SK-N-SH (cell line): Measurements from ENCODE around the gene CCDC88C. TPM values are rescaled to one million over a fixed set of nuclear protein-coding genes. Genes with fewer than 3 reads are reported as not detected.

ENCODE experiments used
- CTCF ChIA-PET: fragments of 300-600, 350-600 bp; formaldehyde crosslinking; extraction: SDS; loops from one replicate; lab custom pipeline; 2021; lab: Yijun Ruan, JAX
- POLR2A ChIA-PET: fragments of 350-600 bp; sonication (Branson Sonifier 250); formaldehyde crosslinking; extraction: SDS; loops from one replicate; lab custom pipeline; 2020; ENCODE audit warnings: antibody characterized with exemption, inconsistent platforms; lab: Yijun Ruan, JAX
- DNase-seq: peaks from one replicate; pipeline ENCODE4 v3.0.0; 2012
- H2AFZ ChIP-seq: fragments of 200-600 bp; sonication (generic); 2 replicates; pipeline ENCODE4 v1.8.1; 2016; ENCODE audit warnings: antibody characterized with exemption, mild to moderate bottlenecking, low read depth
- H3F3A ChIP-seq: fragments of 200-600 bp; sonication (generic); replicated peaks from 2 replicates; pipeline ENCODE3; 2016; ENCODE audit warnings: antibody characterized with exemption, mild to moderate bottlenecking; ENCODE audit not compliant: insufficient read depth
- H3K27ac ChIP-seq, 2 experiments: fragments of 200-500 bp in 1 of 2; fragments of 200-600 bp in 1 of 2; sonication (Bioruptor generic) in 1 of 2; sonication (generic), shearing (Covaris generic) in 1 of 2; 2 replicates each; pipeline versions ENCODE4 v1.5.1 to v1.6.1; 2014 to 2016; ENCODE audit warnings: low read depth in 2 of 2, inconsistent platforms in 1 of 2, low read length in 1 of 2, mild to moderate bottlenecking in 1 of 2, mixed read lengths in 1 of 2
- H3K27me3 ChIP-seq: fragments of 200-600 bp; sonication (generic), shearing (Covaris generic); 2 replicates; pipeline ENCODE4 v1.6.1; 2016; ENCODE audit warnings: mixed run types; ENCODE audit not compliant: insufficient read depth
- H3K36me3 ChIP-seq, 2 experiments: fragments of 200-500 bp in 1 of 2; fragments of 200-600 bp in 1 of 2; sonication (Bioruptor generic) in 1 of 2; sonication (generic) in 1 of 2; replicated peaks in 1 of 2; 2 replicates each; pipeline versions ENCODE3 to v1.5.1; 2014 to 2016; ENCODE audit warnings: low read length in 1 of 2, mild to moderate bottlenecking in 1 of 2; ENCODE audit not compliant: insufficient read depth in 2 of 2, control insufficient read depth in 1 of 2
- H3K4me1 ChIP-seq, 2 experiments: fragments of 200-500 bp in 1 of 2; fragments of 200-600 bp in 1 of 2; sonication (Bioruptor generic) in 1 of 2; sonication (generic), shearing (Covaris generic) in 1 of 2; 2 replicates each; pipeline versions ENCODE4 v1.5.1 to v1.6.1; 2014 to 2016; ENCODE audit warnings: low read depth in 1 of 2, low read length in 1 of 2, mixed run types in 1 of 2; ENCODE audit not compliant: insufficient read depth in 2 of 2, control insufficient read depth in 1 of 2
- H3K4me2 ChIP-seq: fragments of 200-600 bp; sonication (generic), shearing (Covaris generic); 2 replicates; pipeline ENCODE4 v1.6.1; 2017; ENCODE audit warnings: mixed run types
- H3K4me3 ChIP-seq, 2 experiments: fragments of 200-500 bp in 1 of 2; fragments of 200-600 bp in 1 of 2; sonication (Bioruptor generic) in 1 of 2; sonication (generic), shearing (Covaris generic) in 1 of 2; 2 replicates each; pipeline versions ENCODE4 v1.5.1 to v1.8.1; 2014 to 2016; ENCODE audit warnings: low read depth in 2 of 2, inconsistent platforms in 1 of 2, low read length in 1 of 2, mild to moderate bottlenecking in 1 of 2, mixed read lengths in 1 of 2, moderate library complexity in 1 of 2
- H3K79me2 ChIP-seq: fragments of 200-600 bp; sonication (generic); 2 replicates; pipeline ENCODE4 v1.8.1; 2017; ENCODE audit warnings: mild to moderate bottlenecking; ENCODE audit not compliant: insufficient read depth
- H3K9ac ChIP-seq: fragments of 200-600 bp; sonication (generic); 2 replicates; pipeline ENCODE4 v1.6.1; 2017; ENCODE audit warnings: mixed run types
- H3K9me2 ChIP-seq: fragments of 200-600 bp; sonication (generic); 2 replicates; pipeline ENCODE4 v1.6.1; 2017; ENCODE audit warnings: mixed run types
- H3K9me3 ChIP-seq: fragments of 200-600 bp; sonication (generic); 2 replicates; pipeline ENCODE4 v1.6.1; 2017; ENCODE audit warnings: mixed run types, mild to moderate bottlenecking, moderate library complexity
- H4K20me1 ChIP-seq: fragments of 200-600 bp; sonication (generic); 2 replicates; pipeline ENCODE4 v1.6.1; 2017; ENCODE audit warnings: mild to moderate bottlenecking, mixed run types; ENCODE audit not compliant: insufficient read depth
- EZH2phosphoT487 ChIP-seq: fragments of 200-600 bp; sonication (generic); IDR thresholded peaks from 2 replicates; pipeline ENCODE4 v1.6.1; 2017; ENCODE audit warnings: low read depth, mixed run types, mild to moderate bottlenecking, antibody characterized with exemption, moderate library complexity, borderline replicate concordance
- FOXM1 ChIP-seq: IDR thresholded peaks from 2 replicates; pipeline ENCODE4 v1.4.0; 2012; ENCODE audit warnings: low read depth, mild to moderate bottlenecking
- MXI1 ChIP-seq: IDR thresholded peaks from 2 replicates; pipeline ENCODE4 v1.6.1; 2012; ENCODE audit warnings: mild to moderate bottlenecking, low read depth, low read length, improper control_type of control experiment
- NFIC ChIP-seq: IDR thresholded peaks from 2 replicates; pipeline ENCODE4 v1.4.0; 2012; ENCODE audit warnings: borderline replicate concordance
- NRF1 ChIP-seq: IDR thresholded peaks from 2 replicates; pipeline ENCODE4 v1.6.1; 2012; ENCODE audit warnings: low read depth, mild to moderate bottlenecking, low read length
- POLR2AphosphoS5 ChIP-seq: IDR thresholded peaks from 2 replicates; pipeline ENCODE4 v1.6.1; 2012; ENCODE audit warnings: low read depth, low read length
- RXRA ChIP-seq: IDR thresholded peaks from 2 replicates; pipeline ENCODE4 v1.4.0; 2012; ENCODE audit warnings: low read depth, mild to moderate bottlenecking, borderline replicate concordance
- TCF12 ChIP-seq: IDR thresholded peaks from 2 replicates; pipeline ENCODE4 v1.4.0; 2012
- WGBS: methylation state at CpG from one replicate; pipeline ENCODE4 v1.1.6; 2017; ENCODE audit warnings: low lambda C conversion rate; 5-methylcytosine and 5-hydroxymethylcytosine counted together
- polyA plus RNA-seq, 3 experiments: library from polyadenylated mRNA; depleted of rRNA; stranded (reverse); fragments of >200 nt; gene quantifications; 2 replicates each; pipeline ENCODE4 v1.2.3, GENCODE V29; 2012
- TF ChIP-seq, protein P1 (sequence below): IDR thresholded peaks from 2 replicates; pipeline ENCODE4 v1.4.0; 2012; ENCODE audit warnings: low read depth
- TF ChIP-seq, protein P2 (sequence below): IDR thresholded peaks from 2 replicates; pipeline ENCODE4 v1.6.1; 2012; ENCODE audit warnings: mild to moderate bottlenecking, low read depth, low read length, moderate library complexity
- TF ChIP-seq, protein P3 (sequence below): IDR thresholded peaks from 2 replicates; pipeline ENCODE4; 2012
- TF ChIP-seq, protein P4 (sequence below): IDR thresholded peaks from 2 replicates; pipeline ENCODE4 v1.4.0; 2012; ENCODE audit warnings: low read depth, borderline replicate concordance

The CCDC88C gene
- polyA plus RNA-seq, 1 of the 3 experiments (the other 2 are of a cell fraction) = 0.39 TPM

DNA sequence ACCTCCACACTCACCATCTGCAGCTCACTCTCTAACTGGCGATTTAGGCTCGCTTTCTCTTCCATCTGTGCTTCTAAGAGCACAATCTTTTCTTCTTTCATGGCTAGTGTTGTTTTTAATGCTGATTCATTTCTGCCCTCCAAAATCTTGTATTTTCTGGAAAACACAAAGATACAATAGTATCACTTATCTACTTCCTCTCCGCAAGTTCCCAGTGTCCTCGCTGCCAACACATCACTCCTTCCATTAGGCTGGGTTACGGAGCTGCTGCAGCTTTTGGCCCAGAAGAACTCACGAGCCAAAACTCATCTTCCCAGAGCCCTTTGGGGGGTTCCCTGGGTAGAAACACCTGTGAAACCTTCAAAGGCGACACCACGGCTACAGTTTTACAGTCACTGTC, 109.3 kb downstream of the CCDC88C start:
- POLR2A ChIA-PET = no interaction called here
- CTCF ChIA-PET = interaction anchor here (2.2 kb wide), 1 partner anchor 15 kb away, joined by 12 read pairs; no protein-coding TSS in a partner anchor
- WGBS = 77% methylated on average over 8 of the region's 8 CpGs

More for the DNA sequence above, 109.3 kb downstream of the CCDC88C start:
- Histone ChIP-seq H3K9ac (no peak overlapping the region), H3K9me2 (no peaks in the 10 kb centered on the region), H3F3A (no peaks in the 10 kb centered on the region)
- TF ChIP-seq TCF12 = no peak
- no peak for TF ChIP-seq POLR2AphosphoS5
- TF ChIP-seq, protein P1, sequence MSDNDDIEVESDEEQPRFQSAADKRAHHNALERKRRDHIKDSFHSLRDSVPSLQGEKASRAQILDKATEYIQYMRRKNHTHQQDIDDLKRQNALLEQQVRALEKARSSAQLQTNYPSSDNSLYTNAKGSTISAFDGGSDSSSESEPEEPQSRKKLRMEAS = no peak
- TF ChIP-seq NRF1 = no peak
- TF ChIP-seq NFIC = no peak
- TF ChIP-seq EZH2phosphoT487 = no peak
- TF ChIP-seq, protein P2, sequence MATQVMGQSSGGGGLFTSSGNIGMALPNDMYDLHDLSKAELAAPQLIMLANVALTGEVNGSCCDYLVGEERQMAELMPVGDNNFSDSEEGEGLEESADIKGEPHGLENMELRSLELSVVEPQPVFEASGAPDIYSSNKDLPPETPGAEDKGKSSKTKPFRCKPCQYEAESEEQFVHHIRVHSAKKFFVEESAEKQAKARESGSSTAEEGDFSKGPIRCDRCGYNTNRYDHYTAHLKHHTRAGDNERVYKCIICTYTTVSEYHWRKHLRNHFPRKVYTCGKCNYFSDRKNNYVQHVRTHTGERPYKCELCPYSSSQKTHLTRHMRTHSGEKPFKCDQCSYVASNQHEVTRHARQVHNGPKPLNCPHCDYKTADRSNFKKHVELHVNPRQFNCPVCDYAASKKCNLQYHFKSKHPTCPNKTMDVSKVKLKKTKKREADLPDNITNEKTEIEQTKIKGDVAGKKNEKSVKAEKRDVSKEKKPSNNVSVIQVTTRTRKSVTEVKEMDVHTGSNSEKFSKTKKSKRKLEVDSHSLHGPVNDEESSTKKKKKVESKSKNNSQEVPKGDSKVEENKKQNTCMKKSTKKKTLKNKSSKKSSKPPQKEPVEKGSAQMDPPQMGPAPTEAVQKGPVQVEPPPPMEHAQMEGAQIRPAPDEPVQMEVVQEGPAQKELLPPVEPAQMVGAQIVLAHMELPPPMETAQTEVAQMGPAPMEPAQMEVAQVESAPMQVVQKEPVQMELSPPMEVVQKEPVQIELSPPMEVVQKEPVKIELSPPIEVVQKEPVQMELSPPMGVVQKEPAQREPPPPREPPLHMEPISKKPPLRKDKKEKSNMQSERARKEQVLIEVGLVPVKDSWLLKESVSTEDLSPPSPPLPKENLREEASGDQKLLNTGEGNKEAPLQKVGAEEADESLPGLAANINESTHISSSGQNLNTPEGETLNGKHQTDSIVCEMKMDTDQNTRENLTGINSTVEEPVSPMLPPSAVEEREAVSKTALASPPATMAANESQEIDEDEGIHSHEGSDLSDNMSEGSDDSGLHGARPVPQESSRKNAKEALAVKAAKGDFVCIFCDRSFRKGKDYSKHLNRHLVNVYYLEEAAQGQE = no peak
- TF ChIP-seq RXRA = no peak
- TF ChIP-seq, protein P3, sequence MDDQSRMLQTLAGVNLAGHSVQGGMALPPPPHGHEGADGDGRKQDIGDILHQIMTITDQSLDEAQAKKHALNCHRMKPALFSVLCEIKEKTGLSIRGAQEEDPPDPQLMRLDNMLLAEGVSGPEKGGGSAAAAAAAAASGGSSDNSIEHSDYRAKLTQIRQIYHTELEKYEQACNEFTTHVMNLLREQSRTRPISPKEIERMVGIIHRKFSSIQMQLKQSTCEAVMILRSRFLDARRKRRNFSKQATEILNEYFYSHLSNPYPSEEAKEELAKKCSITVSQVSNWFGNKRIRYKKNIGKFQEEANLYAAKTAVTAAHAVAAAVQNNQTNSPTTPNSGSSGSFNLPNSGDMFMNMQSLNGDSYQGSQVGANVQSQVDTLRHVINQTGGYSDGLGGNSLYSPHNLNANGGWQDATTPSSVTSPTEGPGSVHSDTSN = no peak
- TF ChIP-seq MXI1 = no peak
- TF ChIP-seq, protein P4, sequence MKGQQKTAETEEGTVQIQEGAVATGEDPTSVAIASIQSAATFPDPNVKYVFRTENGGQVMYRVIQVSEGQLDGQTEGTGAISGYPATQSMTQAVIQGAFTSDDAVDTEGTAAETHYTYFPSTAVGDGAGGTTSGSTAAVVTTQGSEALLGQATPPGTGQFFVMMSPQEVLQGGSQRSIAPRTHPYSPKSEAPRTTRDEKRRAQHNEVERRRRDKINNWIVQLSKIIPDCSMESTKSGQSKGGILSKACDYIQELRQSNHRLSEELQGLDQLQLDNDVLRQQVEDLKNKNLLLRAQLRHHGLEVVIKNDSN = no peak
- no peak for TF ChIP-seq FOXM1
- TF ChIP-seq, all 33 proteins: peak for 0
- no peaks in the 10 kb centered on the region; the same call in 1 of the 2 replicates for H3K27me3 ChIP-seq
- H3K4me1 ChIP-seq = no peaks in the 10 kb centered on the region
- H3K79me2 ChIP-seq = no peaks in the 10 kb centered on the region
- no peaks in the 10 kb centered on the region for H3K9me3 ChIP-seq
- H3K36me3 ChIP-seq = no peaks in the 10 kb centered on the region
- no peaks in the 10 kb centered on the region for H4K20me1 ChIP-seq
- H3K4me3 ChIP-seq = no peak overlapping the region
- no peak overlapping the region for H2AFZ ChIP-seq
- DNase-seq = no peak
- no peak overlapping the region for H3K27ac ChIP-seq
- H3K4me2 ChIP-seq = no peak overlapping the region
